Cardiac fibroblast (primary cell): ENCODE data around the gene PLIN1.

Source experiments
- DNase-seq, 2 donors: peaks; one replicate each; pipeline versions ENCODE4 v3.0.0 to v3.0.0-alpha.2; 2010; ENCODE audit warnings: low read depth in 2 of 2
- H3K4me3 ChIP-seq, 2 donors: replicated peaks in 1 of 2; 1 replicate in 1 of 2; 2 replicates in 1 of 2; pipeline ENCODE4 v1.5.1; 2011; ENCODE audit warnings: low read depth in 2 of 2, low read length in 2 of 2, mild to moderate bottlenecking in 2 of 2, moderate library complexity in 1 of 2
- CTCF ChIP-seq: IDR thresholded peaks from one replicate; pipeline ENCODE4 v1.5.1; 2011; ENCODE audit warnings: low read depth, mild to moderate bottlenecking, low read length, inconsistent platforms

The PLIN1 gene

GRCh38 chr15:89662893-89663626, 16.1 kb downstream of the PLIN1 start:
- peak; percentile 10 for TF ChIP-seq CTCF
- peak overlapping the region in 1 of 2 donors; percentile 47 for H3K4me3 ChIP-seq
- peak; percentile 94 to 98 for DNase-seq

- TF ChIP-seq CTCF: no peak
- no peak for DNase-seq
- H3K4me3 ChIP-seq: no peak overlapping the region
Observed at GRCh38 chr15:89660556-89660955, 18.6 kb downstream of the PLIN1 start.

- H3K4me3 ChIP-seq: no peak overlapping the region
- no peak for DNase-seq
- TF ChIP-seq CTCF: no peak
Observed at GRCh38 chr15:89659295-89659694, 19.9 kb downstream of the PLIN1 start.

- no peak for TF ChIP-seq CTCF
- no peak overlapping the region for H3K4me3 ChIP-seq
Observed at GRCh38 chr15:89657686-89658200, 21.4 kb downstream of the PLIN1 start.

GRCh38 chr15:89656116-89656815, 22.9 kb downstream of the PLIN1 start:
- DNase-seq: no peak
- TF ChIP-seq CTCF: no peak
- no peak overlapping the region for H3K4me3 ChIP-seq

More at GRCh38 chr15:89657686-89658200, 21.4 kb downstream of the PLIN1 start:
- no peak for DNase-seq

- peak within 1 kb of the TSS; percentile 64 to 74 for H3K4me3 ChIP-seq
- no peak for TF ChIP-seq CTCF
- peak; percentile 29 to 59 for DNase-seq
Observed at GRCh38 chr15:89654847-89655805, 24.0 kb downstream of the PLIN1 start, which contains the start of gene KIF7. Gene KIF7 (minus strand): TSS chr15:89655467. CDS start chr15:89652930, 2,537 bp downstream.
